ENCODE measurements around the gene EML6.

Gene EML6

DNA sequence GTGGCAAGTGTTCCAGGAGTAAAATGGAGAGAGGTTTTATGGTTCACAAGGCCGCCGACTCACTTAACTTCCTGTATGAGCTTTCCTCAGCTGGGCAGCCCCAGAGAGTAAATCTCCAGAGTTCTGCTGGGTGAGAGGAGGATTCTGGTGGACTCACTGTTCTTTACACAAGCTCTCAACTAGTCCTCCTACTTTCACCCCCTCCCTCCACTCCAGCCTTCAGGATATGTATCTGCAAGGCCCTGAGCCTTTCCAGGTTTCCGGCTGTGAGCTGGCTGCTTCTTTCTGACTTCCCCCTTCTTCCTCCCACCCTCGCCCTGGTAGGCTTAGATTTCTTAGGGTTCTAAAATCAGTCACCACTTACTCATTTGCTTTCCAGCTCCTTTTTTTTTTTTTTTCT lies 34.0 kb downstream of the EML6 start:
- Histone ChIP-seq H3K4me3 (ENCODE audit: extremely low read depth, insufficient read depth, low read length, poor library complexity, severe bottlenecking) (no peak overlapping the region), H3K9me3 (ENCODE audit: control insufficient read depth, low read length) (no peaks in the 10 kb centered on the region), H3K27ac (ENCODE audit: low read depth, low read length, severe bottlenecking) (peak overlapping the region; percentile 55), H3K4me1 (ENCODE audit: control insufficient read depth, insufficient read depth, low read length, poor library complexity, severe bottlenecking) (peaks cover 4% of the 10 kb centered on the region), H3K36me3 (ENCODE audit: control insufficient read depth, insufficient read depth, low read length) (no peaks in the 10 kb centered on the region)
- 38 to 75% methylated on average over 1 to 4 of the region's 4 CpGs for WGBS, 2 experiments (ENCODE audit: insufficient coverage in 2 of 2)

DNA sequence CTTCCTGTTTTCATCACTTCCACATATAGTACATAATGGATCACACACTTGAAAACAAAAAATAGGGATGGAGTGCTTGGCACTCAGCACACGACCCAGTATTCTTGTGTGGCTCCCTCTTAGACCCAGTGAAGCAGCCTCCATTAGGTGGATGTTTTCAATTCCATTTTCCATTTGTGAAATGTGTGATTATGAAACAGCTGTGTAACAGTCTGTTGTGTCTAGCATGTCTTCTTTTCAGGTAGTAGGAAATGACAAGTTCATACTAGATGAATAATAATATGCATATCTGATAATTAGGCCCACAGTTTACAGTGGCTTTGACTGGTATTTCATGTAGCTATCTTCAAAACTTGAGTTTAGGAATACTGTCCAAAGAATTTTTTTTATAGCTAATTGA lies 35.5 kb downstream of the EML6 start:
- WGBS, 2 experiments (ENCODE audit: insufficient coverage in 2 of 2), result 100% methylated on average over 1 of the region's 1 CpG; no CpG with 5 or more reads in 1 of the 2 experiments
- H3K27ac ChIP-seq (ENCODE audit: low read depth, low read length, severe bottlenecking), result no peak overlapping the region

DNA sequence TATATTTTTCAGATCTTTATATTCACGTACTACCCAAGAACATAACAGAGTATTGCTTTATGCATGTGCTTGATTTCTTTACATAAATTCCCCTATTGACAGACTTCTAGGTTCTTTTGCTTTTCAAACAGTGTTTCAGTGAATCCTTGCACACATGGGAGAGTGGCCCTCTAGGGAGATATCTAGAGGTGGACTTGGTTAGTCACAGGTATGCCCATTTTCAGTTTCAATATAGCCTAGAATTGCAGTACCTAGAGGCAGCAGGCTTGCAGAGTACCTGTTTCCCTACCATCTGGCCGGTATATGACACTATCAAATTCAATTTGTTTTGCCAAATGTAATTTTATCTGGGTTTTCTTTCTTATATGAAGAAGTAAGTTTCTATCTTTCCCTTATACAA lies 36.8 kb downstream of the EML6 start:
- no CpG with 5 or more reads among the region's 2 CpGs for WGBS, 2 experiments (ENCODE audit: insufficient coverage in 2 of 2)
- peaks cover 4% of the 10 kb centered on the region for H3K4me1 ChIP-seq (ENCODE audit: control insufficient read depth, insufficient read depth, low read length, poor library complexity, severe bottlenecking)
- H3K4me3 ChIP-seq (ENCODE audit: extremely low read depth, insufficient read depth, low read length, poor library complexity, severe bottlenecking), result no peak overlapping the region
- no peak overlapping the region for H3K27ac ChIP-seq (ENCODE audit: low read depth, low read length, severe bottlenecking)
- H3K36me3 ChIP-seq (ENCODE audit: control insufficient read depth, insufficient read depth, low read length), result no peaks in the 10 kb centered on the region
- no peaks in the 10 kb centered on the region for H3K9me3 ChIP-seq (ENCODE audit: control insufficient read depth, low read length)

More for the DNA sequence above, 35.5 kb downstream of the EML6 start:
- Histone ChIP-seq H3K4me3 (ENCODE audit: extremely low read depth, insufficient read depth, low read length, poor library complexity, severe bottlenecking) (no peak overlapping the region), H3K9me3 (ENCODE audit: control insufficient read depth, low read length) (no peaks in the 10 kb centered on the region), H3K4me1 (ENCODE audit: control insufficient read depth, insufficient read depth, low read length, poor library complexity, severe bottlenecking) (peaks cover 4% of the 10 kb centered on the region), H3K36me3 (ENCODE audit: control insufficient read depth, insufficient read depth, low read length) (no peaks in the 10 kb centered on the region)

DNA sequence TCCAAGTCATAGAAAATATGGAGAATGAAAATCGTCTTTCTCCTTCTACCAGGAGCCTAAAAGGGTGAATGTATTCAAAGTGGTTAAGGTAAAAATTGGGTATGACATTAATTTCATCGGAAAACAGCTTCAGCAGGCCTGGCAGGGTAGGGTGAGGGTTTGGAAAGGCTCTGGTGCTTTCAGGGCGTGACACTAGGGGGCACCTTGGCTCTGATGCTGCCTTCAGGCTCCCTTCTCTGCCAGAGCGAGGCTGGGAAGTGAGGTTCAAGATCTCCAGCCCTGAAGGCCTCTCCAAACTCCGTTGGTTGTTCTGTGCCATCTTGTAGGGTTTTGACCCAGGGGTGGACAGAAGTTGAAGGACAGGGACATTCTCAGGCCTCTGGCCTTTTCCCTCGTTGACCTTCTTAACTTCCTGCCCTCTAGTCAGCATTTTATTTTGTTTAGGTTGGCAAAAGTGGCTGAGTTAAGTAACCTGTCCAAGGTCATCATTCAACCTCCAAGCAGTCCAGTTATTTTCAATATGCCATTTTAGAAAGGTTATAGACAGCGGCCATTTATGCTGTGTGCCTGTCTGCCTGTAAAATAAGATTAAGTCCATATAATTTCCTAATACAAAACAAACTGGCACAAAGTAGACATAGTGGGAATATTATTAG lies 40.3 kb downstream of the EML6 start:
- Histone ChIP-seq H3K4me3 (ENCODE audit: extremely low read depth, insufficient read depth, low read length, poor library complexity, severe bottlenecking) (no peak overlapping the region), H3K4me1 (ENCODE audit: control insufficient read depth, insufficient read depth, low read length, poor library complexity, severe bottlenecking) (no peaks in the 10 kb centered on the region), H3K36me3 (ENCODE audit: control insufficient read depth, insufficient read depth, low read length) (no peaks in the 10 kb centered on the region), H3K27ac (ENCODE audit: low read depth, low read length, severe bottlenecking) (no peak overlapping the region), H3K9me3 (ENCODE audit: control insufficient read depth, low read length) (no peaks in the 10 kb centered on the region)
- WGBS, 2 experiments (ENCODE audit: insufficient coverage in 2 of 2), result 69 to 70% methylated on average over 4 to 5 of the region's 7 CpGs

DNA sequence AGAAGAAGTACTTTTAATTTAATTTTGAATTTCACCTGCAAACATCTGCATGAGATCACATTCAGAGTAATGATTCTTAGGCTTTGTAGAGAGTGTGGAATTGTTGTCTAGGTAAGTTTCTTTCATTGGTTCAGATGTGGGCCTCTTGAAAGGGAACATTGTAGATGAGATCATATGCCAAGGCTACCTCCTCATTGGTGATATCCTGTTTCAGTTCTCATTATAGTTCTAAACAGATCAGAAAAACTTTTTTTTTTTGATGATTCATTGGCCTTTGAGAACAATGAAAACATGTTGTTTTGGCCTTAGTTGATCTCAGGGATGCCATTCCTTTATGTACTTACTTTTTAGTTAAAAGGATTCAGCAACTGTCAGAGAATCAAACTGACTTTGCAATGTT lies 44.5 kb downstream of the EML6 start:
- Histone ChIP-seq H3K36me3 (ENCODE audit: control insufficient read depth, insufficient read depth, low read length) (no peaks in the 10 kb centered on the region), H3K4me3 (ENCODE audit: extremely low read depth, insufficient read depth, low read length, poor library complexity, severe bottlenecking) (no peak overlapping the region), H3K27ac (ENCODE audit: low read depth, low read length, severe bottlenecking) (no peak overlapping the region), H3K4me1 (ENCODE audit: control insufficient read depth, insufficient read depth, low read length, poor library complexity, severe bottlenecking) (no peaks in the 10 kb centered on the region), H3K9me3 (ENCODE audit: control insufficient read depth, low read length) (no peaks in the 10 kb centered on the region)

DNA sequence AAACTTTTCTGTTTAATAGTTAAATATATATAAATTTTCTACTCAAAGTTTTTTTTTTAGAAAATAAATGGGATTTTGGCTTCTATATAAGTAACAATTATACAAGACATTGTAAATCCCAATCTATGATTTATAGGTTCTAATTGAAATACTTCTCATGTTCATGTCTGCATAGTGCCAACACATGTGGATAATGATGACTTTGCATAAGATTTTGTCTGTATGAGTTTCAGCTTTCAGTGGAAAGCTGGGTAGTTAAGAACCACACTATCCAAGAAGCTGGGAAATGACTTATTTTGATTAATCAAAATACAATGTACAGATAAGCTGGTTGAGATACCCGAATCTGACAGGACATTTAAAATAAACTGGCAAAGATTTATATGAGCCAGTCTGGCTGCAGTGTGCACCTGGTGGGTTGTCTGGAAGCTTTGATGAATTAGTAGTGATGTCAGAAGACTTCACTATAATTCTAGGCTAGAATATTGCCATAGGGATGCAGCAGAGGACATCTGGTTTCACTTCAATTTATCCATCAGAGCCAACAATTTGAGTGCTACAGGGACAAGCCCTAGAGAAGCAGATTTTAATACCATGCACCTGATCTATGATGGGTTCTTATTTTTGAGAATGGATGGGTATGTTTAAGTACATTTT lies 45.4 kb downstream of the EML6 start:
- no peaks in the 10 kb centered on the region for H3K9me3 ChIP-seq (ENCODE audit: control insufficient read depth, low read length)
- 83% methylated on average over 1 of the region's 1 CpG; no CpG with 5 or more reads in 1 of the 2 experiments for WGBS, 2 experiments (ENCODE audit: insufficient coverage in 2 of 2)
- no peaks in the 10 kb centered on the region for H3K4me1 ChIP-seq (ENCODE audit: control insufficient read depth, insufficient read depth, low read length, poor library complexity, severe bottlenecking)
- H3K36me3 ChIP-seq (ENCODE audit: control insufficient read depth, insufficient read depth, low read length), result no peaks in the 10 kb centered on the region
- H3K4me3 ChIP-seq (ENCODE audit: extremely low read depth, insufficient read depth, low read length, poor library complexity, severe bottlenecking), result no peak overlapping the region
- no peak overlapping the region for H3K27ac ChIP-seq (ENCODE audit: low read depth, low read length, severe bottlenecking)

DNA sequence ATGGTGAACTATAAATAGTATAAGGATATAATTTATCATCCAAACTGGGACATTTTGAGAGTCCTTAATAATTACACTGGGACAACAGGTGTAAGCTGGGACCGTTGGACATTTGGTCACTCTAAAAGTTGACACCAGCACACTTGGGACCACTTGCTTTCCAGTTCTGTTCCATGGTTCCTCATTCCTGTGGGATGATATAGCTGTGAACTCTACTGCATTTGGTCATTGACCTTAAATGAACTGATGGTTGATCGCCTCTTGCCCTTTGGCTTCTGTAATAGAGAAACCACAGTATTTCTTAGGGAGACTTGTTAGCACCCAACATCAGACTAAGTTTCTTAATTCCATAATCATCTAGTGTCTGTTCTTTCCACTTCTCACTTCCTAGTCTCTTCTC lies 46.7 kb downstream of the EML6 start:
- Histone ChIP-seq H3K4me1 (ENCODE audit: control insufficient read depth, insufficient read depth, low read length, poor library complexity, severe bottlenecking) (no peaks in the 10 kb centered on the region), H3K9me3 (ENCODE audit: control insufficient read depth, low read length) (peaks cover 5% of the 10 kb centered on the region), H3K27ac (ENCODE audit: low read depth, low read length, severe bottlenecking) (no peak overlapping the region), H3K4me3 (ENCODE audit: extremely low read depth, insufficient read depth, low read length, poor library complexity, severe bottlenecking) (no peak overlapping the region), H3K36me3 (ENCODE audit: control insufficient read depth, insufficient read depth, low read length) (no peaks in the 10 kb centered on the region)
- WGBS, 2 experiments (ENCODE audit: insufficient coverage in 2 of 2), result 80 to 95% methylated on average over 2 of the region's 2 CpGs

DNA sequence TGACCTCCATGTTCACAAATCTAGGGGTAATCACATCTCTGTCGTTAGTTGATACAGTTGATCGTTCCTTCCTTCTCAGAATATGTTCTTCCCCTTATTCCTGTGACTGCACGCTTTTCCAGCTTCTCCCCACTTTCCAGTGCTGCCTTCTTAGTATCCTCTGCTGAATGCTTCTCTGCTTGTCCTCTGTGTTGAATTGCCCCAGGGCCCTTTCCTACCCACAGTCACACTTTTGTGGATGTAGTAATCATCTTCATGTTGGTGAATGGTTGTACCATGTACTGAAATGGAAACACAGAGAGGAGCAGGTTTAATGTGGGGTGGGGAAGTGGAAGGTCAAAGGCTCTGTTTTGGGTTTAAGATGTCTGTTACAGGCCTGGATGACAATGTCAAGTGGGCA lies 47.2 kb downstream of the EML6 start:
- Histone ChIP-seq H3K27ac (ENCODE audit: low read depth, low read length, severe bottlenecking) (no peak overlapping the region), H3K36me3 (ENCODE audit: control insufficient read depth, insufficient read depth, low read length) (no peaks in the 10 kb centered on the region), H3K4me1 (ENCODE audit: control insufficient read depth, insufficient read depth, low read length, poor library complexity, severe bottlenecking) (no peaks in the 10 kb centered on the region), H3K9me3 (ENCODE audit: control insufficient read depth, low read length) (peaks cover 8% of the 10 kb centered on the region), H3K4me3 (ENCODE audit: extremely low read depth, insufficient read depth, low read length, poor library complexity, severe bottlenecking) (no peak overlapping the region)
- 86 to 100% methylated on average over 2 to 3 of the region's 3 CpGs for WGBS, 2 experiments (ENCODE audit: insufficient coverage in 2 of 2)

DNA sequence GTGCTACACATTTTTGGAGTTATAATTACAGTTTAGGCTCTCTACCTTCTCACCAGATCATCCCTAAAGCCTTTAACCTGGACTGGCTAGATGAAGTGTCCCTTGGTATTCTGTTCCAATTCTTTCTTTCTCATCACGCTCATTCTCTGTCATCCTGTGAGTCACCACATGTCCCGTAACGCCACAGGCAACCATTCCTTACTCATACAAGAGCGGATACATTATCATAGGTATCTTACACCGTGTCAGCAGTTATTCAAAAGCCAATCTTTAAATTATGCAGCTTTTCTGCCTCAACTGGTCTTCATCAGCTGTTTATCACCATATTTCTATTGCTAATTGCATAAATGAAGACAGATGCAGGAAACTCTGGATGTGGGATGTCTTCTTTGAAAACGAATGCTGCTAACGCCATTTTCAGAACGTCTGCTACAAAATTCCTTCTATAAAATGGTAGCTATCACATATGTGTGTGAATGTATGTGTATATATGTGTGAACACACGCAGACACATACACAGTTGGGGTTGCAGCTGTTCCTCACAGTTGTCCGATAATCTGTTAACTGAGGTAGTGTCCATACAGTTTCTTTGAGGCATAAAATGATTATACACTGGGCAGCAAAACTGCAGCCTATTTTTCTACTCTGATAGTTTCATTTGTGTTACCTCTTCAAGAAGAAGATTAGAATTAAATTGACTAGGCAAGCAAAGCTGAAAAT lies 47.9 kb downstream of the EML6 start:
- H3K27ac ChIP-seq (ENCODE audit: low read depth, low read length, severe bottlenecking), result no peak overlapping the region
- 86 to 87% methylated on average over 5 to 8 of the region's 10 CpGs for WGBS, 2 experiments (ENCODE audit: insufficient coverage in 2 of 2)
- H3K9me3 ChIP-seq (ENCODE audit: control insufficient read depth, low read length), result peaks cover 13% of the 10 kb centered on the region
- no peaks in the 10 kb centered on the region for H3K36me3 ChIP-seq (ENCODE audit: control insufficient read depth, insufficient read depth, low read length)
- H3K4me3 ChIP-seq (ENCODE audit: extremely low read depth, insufficient read depth, low read length, poor library complexity, severe bottlenecking), result no peak overlapping the region
- H3K4me1 ChIP-seq (ENCODE audit: control insufficient read depth, insufficient read depth, low read length, poor library complexity, severe bottlenecking), result no peaks in the 10 kb centered on the region

DNA sequence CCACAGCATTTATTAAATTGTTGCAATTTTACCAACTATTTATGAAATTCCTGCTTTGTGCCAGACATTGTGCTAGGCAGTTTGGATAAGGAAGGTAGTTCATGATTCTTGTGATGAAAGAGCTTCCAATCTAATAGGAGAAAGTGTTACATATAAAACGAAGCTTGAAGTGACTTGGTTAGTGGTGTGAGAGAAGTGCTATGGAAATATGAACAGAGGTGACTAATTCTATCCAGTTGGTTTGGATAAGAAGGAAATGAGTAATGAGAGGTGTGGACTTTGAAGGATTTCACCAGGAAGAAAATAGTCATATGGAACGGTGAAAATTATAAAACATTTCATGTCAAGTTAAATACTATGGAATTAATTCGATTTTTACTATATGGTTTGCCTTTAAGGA lies 48.6 kb downstream of the EML6 start:
- no peaks in the 10 kb centered on the region for H3K36me3 ChIP-seq (ENCODE audit: control insufficient read depth, insufficient read depth, low read length)
- peaks cover 19% of the 10 kb centered on the region for H3K9me3 ChIP-seq (ENCODE audit: control insufficient read depth, low read length)
- WGBS, 2 experiments (ENCODE audit: insufficient coverage in 2 of 2), result 79 to 90% methylated on average over 1 of the region's 3 CpGs
- H3K27ac ChIP-seq (ENCODE audit: low read depth, low read length, severe bottlenecking), result no peak overlapping the region
- H3K4me3 ChIP-seq (ENCODE audit: extremely low read depth, insufficient read depth, low read length, poor library complexity, severe bottlenecking), result no peak overlapping the region
- H3K4me1 ChIP-seq (ENCODE audit: control insufficient read depth, insufficient read depth, low read length, poor library complexity, severe bottlenecking), result no peaks in the 10 kb centered on the region

DNA sequence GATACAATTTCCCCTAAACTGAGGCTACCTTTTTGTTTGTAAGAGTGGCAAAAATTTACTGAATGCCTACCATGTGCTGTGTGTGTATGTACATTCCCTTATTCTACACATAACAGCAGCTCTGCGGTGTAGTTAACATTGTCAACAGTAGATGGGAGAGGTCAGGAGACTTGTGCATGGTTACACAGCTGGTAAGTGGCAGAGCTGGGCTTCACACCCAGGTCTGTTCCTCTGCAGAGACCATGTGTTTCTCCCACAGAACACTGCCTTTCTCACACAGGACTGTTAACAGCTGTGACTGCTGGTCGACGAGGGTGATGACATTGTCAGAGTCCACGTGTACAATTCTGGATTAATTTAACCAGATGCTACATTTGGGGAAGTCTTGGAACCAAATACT lies 49.1 kb downstream of the EML6 start:
- no peaks in the 10 kb centered on the region for H3K4me1 ChIP-seq (ENCODE audit: control insufficient read depth, insufficient read depth, low read length, poor library complexity, severe bottlenecking)
- no peaks in the 10 kb centered on the region for H3K36me3 ChIP-seq (ENCODE audit: control insufficient read depth, insufficient read depth, low read length)
- H3K27ac ChIP-seq (ENCODE audit: low read depth, low read length, severe bottlenecking), result no peak overlapping the region
- 96 to 97% methylated on average over 3 to 4 of the region's 4 CpGs for WGBS, 2 experiments (ENCODE audit: insufficient coverage in 2 of 2)
- H3K4me3 ChIP-seq (ENCODE audit: extremely low read depth, insufficient read depth, low read length, poor library complexity, severe bottlenecking), result no peak overlapping the region
- H3K9me3 ChIP-seq (ENCODE audit: control insufficient read depth, low read length), result peaks cover 19% of the 10 kb centered on the region

Data from mesodermal cell (in vitro differentiated cells).